Breast epithelium (tissue), 4 donors: ENCODE measurements around the gene QSER1. TPM values are rescaled to one million over a fixed set of nuclear protein-coding genes. Genes with fewer than 3 reads are reported as not detected.

Experiments used
- DNase-seq, 2 donors: peaks; one replicate each; pipeline ENCODE4 v3.0.0-alpha.2; 2019; ENCODE audit warnings: low spot score in 2 of 2
- H3K27ac ChIP-seq, 2 donors: fragments of 200-600 bp; sonication (generic) in 1 of 2; one replicate each; pipeline ENCODE4 v1.5.1; 2016 to 2019; ENCODE audit warnings: mild to moderate bottlenecking in 1 of 2
- H3K27me3 ChIP-seq, 2 donors: fragments of 200-600 bp; sonication (generic) in 1 of 2; one replicate each; pipeline versions ENCODE4 v1.5.1 to v1.6.0; 2017 to 2019; ENCODE audit warnings: control low read depth in 1 of 2, mild to moderate bottlenecking in 1 of 2
- H3K36me3 ChIP-seq: fragments of 200-600 bp; one replicate; pipeline ENCODE4 v1.5.1; 2019
- H3K4me1 ChIP-seq, 2 donors: fragments of 200-600 bp; sonication (generic); one replicate each; pipeline ENCODE4 v1.5.1; 2016 to 2019; ENCODE audit warnings: control low read depth in 1 of 2
- H3K4me3 ChIP-seq, 3 donors: fragments of 200-600 bp; sonication (generic); 1 replicate in 2 of 3; 2 replicates in 1 of 3; pipeline ENCODE4 v1.5.1; 2016 to 2019; ENCODE audit warnings: mild to moderate bottlenecking in 3 of 3, moderate library complexity in 2 of 3
- H3K9me3 ChIP-seq, 2 donors: fragments of 200-600 bp; sonication (generic) in 1 of 2; one replicate each; pipeline ENCODE4 v1.5.1; 2016 to 2019; ENCODE audit warnings: control low read depth in 1 of 2
- CTCF ChIP-seq, 3 donors: fragments of 450-650 bp; IDR thresholded peaks; one replicate each; pipeline ENCODE4 v1.5.1; 2016 to 2017; ENCODE audit warnings: antibody characterized with exemption in 3 of 3, mild to moderate bottlenecking in 3 of 3, moderate library complexity in 3 of 3
- POLR2A ChIP-seq: fragments of 450-650 bp; IDR thresholded peaks from one replicate; pipeline ENCODE4 v1.6.1; 2016; ENCODE audit warnings: antibody characterized with exemption, mild to moderate bottlenecking, moderate library complexity
- POLR2AphosphoS5 ChIP-seq, 3 donors: sonication (generic); formaldehyde crosslinking; IDR thresholded peaks; one replicate each; pipeline ENCODE4 v1.6.1; 2017; ENCODE audit warnings: antibody characterized with exemption in 3 of 3
- intact Hi-C: fragments of 100-400 bp; cut with DNase I; formaldehyde crosslinking; loops from one replicate; pipeline ENCODE4 v1.15.1; 2023; ENCODE audit warnings: low total_unique reads
- total RNA-seq, 3 donors: library from RNA; depleted of rRNA; stranded (reverse); fragments of >200 nt; gene quantifications; one replicate each; pipeline ENCODE4 v1.1.0, GENCODE V29; 2016

QSER1 gene
- total RNA-seq, 3 donors from 2014 or later: 34.4 to 55.3 (median 40.6) TPM

GRCh38 chr11:32916361-32916760, 23.8 kb downstream of the QSER1 start:
- no peaks in the 10 kb centered on the region for H3K36me3 ChIP-seq
- no peaks in the 10 kb centered on the region for H3K27me3 ChIP-seq
- intact Hi-C loops: no loop called here
- no peaks in the 10 kb centered on the region for H3K9me3 ChIP-seq
- DNase-seq: no peak
- H3K27ac ChIP-seq: no peak overlapping the region
- no peak for TF ChIP-seq CTCF (IDR thresholded peaks at IDR 0.05)
- TF ChIP-seq POLR2AphosphoS5 (IDR thresholded peaks at IDR 0.05): no peak
- no peak for TF ChIP-seq POLR2A
- no peaks in the 10 kb centered on the region for H3K4me1 ChIP-seq
- no peak overlapping the region for H3K4me3 ChIP-seq

DNA sequence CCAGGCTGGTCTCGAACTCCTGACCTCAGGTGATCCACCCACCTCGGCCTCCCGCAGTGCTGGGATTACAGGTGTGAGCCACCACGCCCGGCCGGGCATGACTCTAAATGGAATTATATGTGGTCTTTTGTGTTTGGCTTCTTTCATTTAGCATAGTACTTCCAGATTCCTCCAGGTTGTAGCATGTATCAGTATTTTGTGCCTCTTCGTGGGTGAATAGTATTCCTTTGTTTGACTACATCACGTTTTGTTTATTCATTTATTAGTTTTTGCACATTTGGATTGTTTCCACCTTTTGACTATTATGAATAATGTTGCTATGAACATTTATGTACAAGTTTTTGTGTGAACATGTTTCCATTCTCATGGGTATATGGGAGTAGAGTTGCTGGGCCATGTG, 24.4 kb downstream of the QSER1 start:
- Histone ChIP-seq H3K36me3 (no peaks in the 10 kb centered on the region), H3K27me3 (no peaks in the 10 kb centered on the region), H3K4me3 (no peak overlapping the region), H3K27ac (no peak overlapping the region), H3K4me1 (no peaks in the 10 kb centered on the region), H3K9me3 (no peaks in the 10 kb centered on the region)
- intact Hi-C loops: no loop called here
- no peak for DNase-seq
- TF ChIP-seq POLR2AphosphoS5 (IDR thresholded peaks at IDR 0.05): no peak
- no peak for TF ChIP-seq POLR2A
- no peak for TF ChIP-seq CTCF (IDR thresholded peaks at IDR 0.05)

GRCh38 chr11:32918427-32918826, 25.8 kb downstream of the QSER1 start:
- TF ChIP-seq POLR2A (no peak), CTCF (IDR thresholded peaks at IDR 0.05) (no peak), POLR2AphosphoS5 (IDR thresholded peaks at IDR 0.05) (no peak)
- intact Hi-C loops: no loop called here

GRCh38 chr11:32919338-32919737, 26.7 kb downstream of the QSER1 start:
- H3K9me3 ChIP-seq: no peaks in the 10 kb centered on the region
- no peak overlapping the region for H3K4me3 ChIP-seq
- TF ChIP-seq POLR2AphosphoS5 (IDR thresholded peaks at IDR 0.05): no peak
- TF ChIP-seq CTCF (IDR thresholded peaks at IDR 0.05): no peak
- no peak for TF ChIP-seq POLR2A
- H3K36me3 ChIP-seq: no peaks in the 10 kb centered on the region
- no peaks in the 10 kb centered on the region for H3K4me1 ChIP-seq
- no peaks in the 10 kb centered on the region for H3K27me3 ChIP-seq
- no peak for DNase-seq
- intact Hi-C loops: no loop called here
- no peak overlapping the region for H3K27ac ChIP-seq

More at GRCh38 chr11:32918427-32918826, 25.8 kb downstream of the QSER1 start:
- H3K27me3 ChIP-seq: no peaks in the 10 kb centered on the region
- H3K4me3 ChIP-seq: no peak overlapping the region
- H3K9me3 ChIP-seq: no peaks in the 10 kb centered on the region
- DNase-seq: no peak
- no peaks in the 10 kb centered on the region for H3K36me3 ChIP-seq
- H3K4me1 ChIP-seq: no peaks in the 10 kb centered on the region
- H3K27ac ChIP-seq: no peak overlapping the region

DNA sequence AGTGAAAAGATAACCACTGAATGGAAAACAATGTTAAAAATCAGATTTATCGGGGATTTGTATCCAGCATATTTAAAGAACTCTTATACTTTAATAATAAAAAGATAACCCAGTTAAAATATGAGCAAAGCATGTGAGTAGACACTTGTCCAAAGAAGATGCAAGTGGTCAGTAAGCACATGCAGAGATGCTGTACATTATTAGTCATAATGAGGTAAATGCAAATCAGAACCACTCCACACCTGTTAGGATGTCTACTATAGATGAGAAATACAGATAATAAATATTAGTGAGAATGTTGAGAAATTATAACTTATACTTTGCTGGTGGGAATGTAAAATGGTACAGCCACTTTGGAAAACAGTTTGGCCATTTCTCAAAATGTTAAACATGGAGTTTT, 28.0 kb downstream of the QSER1 start:
- Histone ChIP-seq H3K9me3 (no peaks in the 10 kb centered on the region), H3K27me3 (no peaks in the 10 kb centered on the region), H3K4me3 (no peak overlapping the region), H3K36me3 (no peaks in the 10 kb centered on the region), H3K4me1 (no peaks in the 10 kb centered on the region), H3K27ac (no peak overlapping the region)
- TF ChIP-seq CTCF (IDR thresholded peaks at IDR 0.05): no peak
- intact Hi-C loops: no loop called here
- DNase-seq: no peak
